ENCODE results near the gene PPP1R7. TPM values are rescaled to one million over a fixed set of nuclear protein-coding genes. Genes with fewer than 3 reads are reported as not detected.

The PPP1R7 gene
- total RNA-seq, 1 donor = 11.3 TPM

DNA sequence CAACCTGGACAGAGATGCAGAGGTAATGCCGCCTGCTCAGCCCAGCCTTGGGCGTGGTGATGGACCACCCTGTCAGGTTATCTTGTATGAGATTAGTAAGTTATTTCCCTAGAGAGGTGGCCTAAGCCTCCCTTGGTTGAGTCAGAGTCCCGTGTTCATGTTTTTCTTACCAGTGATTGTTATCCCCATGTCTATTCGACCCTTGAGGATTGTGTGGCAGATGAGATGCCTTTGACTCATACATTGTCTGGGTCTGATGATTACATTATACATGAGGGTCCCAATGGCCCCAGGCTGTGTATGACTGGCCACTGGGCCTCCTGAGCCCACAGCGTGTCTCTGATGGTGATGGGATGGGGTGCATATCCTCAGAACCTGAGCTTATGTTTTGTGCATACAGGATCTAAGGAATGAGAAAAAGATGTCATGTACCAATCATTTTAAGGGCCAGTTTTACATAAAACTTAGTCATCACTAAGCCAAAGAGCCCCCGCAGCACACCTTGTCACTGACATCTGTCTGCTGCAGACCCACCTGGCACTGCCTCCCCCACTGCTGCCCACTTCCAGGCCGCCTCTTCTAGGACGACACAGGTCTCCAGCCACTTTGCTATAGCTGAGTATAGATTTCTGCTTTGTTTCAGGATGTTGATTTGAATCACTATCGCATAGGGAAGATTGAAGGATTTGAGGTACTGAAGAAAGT is 7.7 kb downstream of the PPP1R7 start:
- DNase-seq (ENCODE audit: low read depth in 2 of 3, low spot score in 2 of 3) = no peak

DNA sequence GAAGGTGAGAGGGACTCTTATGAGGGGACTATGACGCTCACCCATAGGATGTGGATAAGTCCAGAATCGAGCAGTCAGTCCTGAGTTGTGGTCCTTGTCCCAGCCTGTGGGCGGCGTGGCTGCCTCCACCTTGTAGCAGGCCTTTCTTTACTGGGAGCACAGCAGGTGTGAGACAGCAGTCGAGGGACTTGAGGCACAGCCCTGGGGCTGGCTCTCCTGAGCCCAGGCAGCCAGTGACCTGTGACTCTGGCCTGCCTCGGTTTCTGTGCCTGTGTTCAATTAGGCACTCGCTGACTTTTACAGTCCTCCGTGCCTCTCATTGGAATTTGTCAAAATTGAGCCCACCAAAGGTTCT is 8.3 kb downstream of the PPP1R7 start:
- DNase-seq (ENCODE audit: low read depth in 2 of 3, low spot score in 2 of 3) = no peak

DNA sequence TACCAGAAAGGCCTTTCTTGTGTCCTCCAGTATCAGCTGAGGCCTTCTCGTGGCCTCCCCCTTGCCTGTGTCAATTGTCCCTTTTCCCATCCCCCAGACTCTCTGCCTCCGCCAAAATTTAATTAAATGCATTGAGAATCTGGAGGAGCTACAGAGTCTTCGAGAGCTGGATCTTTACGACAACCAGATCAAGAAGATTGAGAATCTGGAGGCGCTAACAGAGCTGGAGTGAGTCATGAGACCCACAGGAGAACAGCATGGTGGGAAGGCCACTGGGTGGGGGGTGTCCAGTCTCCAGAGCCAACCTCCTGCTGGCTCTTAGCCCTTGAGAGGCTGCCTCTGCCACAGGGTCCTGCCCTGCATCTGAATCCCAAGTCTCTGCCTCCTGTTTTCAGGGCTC is 8.8 kb downstream of the PPP1R7 start:
- DNase-seq (ENCODE audit: low read depth in 2 of 3, low spot score in 2 of 3) = no peak

DNA sequence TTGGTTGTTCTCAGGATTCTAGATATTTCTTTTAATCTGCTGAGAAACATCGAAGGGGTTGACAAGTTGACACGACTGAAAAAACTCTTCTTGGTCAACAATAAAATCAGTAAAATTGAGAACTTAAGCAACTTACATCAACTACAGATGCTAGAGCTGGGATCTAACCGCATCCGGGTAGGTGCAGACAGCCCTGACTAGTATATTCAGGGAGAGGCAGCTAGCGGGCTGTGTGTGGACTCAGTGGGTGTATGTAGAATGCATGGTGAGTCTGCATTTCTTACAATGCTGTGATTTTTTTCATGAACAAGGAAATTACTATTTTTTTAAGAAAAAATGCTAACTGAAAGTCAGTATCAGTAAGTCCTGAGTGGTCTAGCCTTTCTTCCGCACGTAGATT is 10.1 kb downstream of the PPP1R7 start:
- no peak for DNase-seq (ENCODE audit: low read depth in 2 of 3, low spot score in 2 of 3)

DNA sequence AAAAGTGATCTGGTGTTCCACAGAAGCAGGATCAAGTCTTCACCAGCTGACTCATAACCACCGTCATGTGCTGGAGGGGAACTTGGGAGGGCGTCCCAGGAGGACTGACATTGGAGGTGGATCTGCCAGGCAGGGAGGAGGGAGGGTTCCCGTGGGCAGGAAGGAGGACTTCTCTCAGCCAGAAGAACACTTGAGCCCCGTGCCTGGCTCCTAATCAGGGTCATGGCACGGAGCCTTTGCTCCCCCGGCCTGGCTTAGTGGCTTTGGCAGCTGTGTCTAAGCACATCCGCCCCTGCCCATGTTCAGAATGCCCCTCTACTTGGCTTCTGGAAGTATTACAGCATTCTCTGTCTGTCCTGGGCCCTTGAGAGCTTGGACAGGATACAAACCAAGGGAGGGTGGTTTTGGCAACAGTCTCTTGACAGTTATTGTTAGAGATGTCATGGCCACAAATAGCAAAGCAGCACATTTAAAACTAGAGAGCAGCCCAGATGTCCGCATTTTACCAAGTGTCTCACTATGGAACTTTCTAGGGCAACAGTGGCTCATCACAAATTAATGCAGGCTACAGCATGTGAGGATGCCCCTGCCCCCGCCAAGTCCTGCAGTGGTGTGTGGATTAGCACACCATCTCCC is 11.5 kb downstream of the PPP1R7 start:
- no peak for DNase-seq (ENCODE audit: low read depth in 2 of 3, low spot score in 2 of 3)

DNA sequence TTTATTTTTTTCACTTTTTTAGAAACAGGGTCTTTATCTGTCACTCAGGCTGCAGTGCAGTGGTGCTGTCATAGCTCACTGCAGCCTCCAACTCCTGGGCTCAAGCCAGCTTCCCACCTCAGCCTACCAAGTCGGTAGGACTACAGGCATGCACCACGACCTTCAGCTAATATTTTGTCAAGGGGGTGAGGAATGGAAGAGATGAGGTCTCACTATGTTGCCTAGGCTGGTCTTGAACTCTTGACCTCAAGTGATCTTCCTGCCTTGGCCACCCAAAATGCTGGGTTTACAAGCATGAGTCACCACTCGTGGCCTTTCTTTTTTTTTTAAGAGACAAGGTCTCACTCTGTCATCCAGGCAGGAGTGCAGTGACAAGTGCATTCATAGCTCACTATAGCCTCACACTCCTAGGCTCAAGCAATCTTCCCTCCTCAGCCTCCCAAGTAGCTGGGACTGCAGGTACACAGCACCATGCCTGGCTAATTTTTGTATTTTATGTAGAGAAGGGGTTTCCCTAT is 13.4 kb downstream of the PPP1R7 start:
- no peak for DNase-seq (ENCODE audit: low read depth in 2 of 3, low spot score in 2 of 3)

DNA sequence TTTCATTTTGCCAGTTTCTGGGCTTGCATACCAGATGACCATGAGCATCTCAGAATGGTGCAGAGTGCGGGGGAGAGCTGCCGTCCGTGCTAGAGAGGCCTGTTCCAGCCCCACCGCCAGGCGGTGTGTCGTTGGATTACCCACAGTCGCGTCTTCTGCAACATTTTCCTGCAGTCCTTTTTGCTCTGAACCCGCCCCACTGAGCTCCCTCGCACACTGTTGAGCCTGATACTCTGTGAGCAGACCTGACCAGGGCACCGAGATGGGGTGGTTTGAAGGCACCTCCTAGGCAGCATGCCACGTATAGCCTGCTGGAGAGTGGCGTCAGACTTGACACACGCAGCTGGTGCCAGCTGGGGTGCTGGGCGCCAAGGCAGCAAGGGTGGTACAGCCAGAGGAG is 18.1 kb downstream of the PPP1R7 start:
- DNase-seq (ENCODE audit: low read depth in 2 of 3, low spot score in 2 of 3) = no peak

DNA sequence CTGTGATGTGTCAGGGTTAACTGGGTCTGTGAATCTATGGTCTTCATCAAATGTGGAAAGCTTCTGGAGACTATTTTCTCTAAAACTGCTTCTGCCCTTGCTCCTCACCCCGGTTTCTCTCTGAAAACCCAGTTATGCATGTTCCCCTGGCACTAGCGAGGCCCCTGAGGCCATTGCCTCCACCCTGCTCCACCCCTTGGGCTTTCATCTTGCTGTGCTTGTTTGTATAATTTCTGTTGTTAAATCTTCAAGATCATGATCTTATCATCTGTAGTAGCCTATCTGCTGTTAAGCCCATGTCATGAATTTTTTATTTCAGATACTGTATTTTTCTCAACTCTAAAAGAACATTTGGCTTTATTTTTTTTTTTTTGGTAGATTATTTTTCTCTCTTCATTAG is 23.3 kb downstream of the PPP1R7 start:
- DNase-seq (ENCODE audit: low read depth in 2 of 3, low spot score in 2 of 3) = no peak

DNA sequence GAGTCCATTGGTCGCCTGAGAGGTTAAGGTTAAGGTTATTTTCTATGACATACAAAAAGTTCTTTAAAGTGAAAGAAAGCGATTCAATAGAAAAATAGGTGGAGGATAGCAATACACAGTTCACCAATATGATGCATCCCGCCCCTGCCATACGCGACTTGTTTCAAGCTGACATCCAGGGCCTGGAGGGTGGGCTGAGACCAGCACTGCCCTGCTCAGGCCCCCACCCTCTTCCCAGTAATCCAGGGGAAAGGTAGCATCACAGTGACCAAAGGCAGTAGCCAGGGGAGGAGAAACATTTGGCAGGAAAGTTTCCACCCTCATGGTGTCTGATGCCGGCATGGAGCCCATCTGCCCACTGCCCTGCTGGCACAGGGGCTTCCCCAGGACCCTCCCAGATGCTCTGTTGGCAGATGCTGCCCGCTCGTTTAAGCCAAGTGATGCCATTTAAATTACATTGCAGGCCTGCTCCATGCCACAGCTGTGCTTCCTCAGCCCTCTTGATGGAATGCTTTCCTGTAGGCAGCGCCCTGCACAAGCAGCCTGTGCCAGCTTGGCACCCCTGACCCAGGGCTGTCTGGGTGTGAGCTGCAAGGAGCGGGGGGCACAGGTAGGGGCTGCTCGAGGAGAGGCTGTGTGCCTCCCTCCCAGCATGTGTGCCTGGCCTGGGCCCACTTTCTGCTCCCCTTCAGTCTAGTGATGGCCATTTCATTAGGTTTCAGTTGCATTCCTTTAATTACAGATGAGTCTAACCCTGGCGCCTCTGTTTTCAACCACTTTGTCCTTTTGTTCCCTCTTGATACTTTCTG is 27.5 kb downstream of the PPP1R7 start:
- DNase-seq (ENCODE audit: low read depth in 2 of 3, low spot score in 2 of 3) = no peak

DNA sequence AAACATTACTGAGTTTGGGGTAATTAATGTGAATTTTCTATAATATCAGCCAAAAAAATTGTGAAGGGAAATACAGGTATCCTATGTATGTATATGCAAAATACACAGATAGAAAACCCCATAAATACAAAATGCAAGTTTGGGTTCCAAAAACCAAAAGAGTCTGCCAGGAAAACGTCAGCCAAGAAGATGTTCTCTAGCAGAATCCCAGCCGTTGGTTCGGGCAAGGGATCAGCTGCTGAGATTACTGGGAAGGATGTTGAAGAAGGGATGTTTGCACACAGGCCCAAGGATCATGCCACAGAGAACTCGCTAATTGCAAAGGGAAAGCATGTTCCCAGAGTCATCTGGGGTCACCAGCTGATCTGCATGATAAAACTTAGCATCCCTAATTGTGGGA is 28.7 kb downstream of the PPP1R7 start:
- no peak for DNase-seq (ENCODE audit: low read depth in 2 of 3, low spot score in 2 of 3)

DNA sequence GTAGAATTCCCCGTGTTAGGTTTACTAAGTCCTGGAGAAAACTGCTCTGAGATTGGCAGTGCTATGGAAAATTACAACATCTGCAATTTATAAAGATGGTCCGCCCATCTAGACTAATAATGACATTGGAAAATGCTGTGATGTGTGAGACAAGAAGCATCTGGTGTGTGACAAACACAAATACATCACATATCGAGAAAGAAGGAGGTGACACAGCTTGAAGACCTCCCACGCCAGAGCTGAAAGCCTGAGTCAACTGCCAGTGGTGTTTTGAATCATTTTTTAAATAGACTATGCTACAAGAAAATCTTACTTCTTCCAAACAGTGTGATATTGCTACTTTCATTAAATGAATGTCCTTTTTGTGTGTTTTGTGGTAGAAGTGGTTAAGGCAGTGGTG is 29.6 kb downstream of the PPP1R7 start:
- DNase-seq (ENCODE audit: low read depth in 2 of 3, low spot score in 2 of 3) = no peak

DNA sequence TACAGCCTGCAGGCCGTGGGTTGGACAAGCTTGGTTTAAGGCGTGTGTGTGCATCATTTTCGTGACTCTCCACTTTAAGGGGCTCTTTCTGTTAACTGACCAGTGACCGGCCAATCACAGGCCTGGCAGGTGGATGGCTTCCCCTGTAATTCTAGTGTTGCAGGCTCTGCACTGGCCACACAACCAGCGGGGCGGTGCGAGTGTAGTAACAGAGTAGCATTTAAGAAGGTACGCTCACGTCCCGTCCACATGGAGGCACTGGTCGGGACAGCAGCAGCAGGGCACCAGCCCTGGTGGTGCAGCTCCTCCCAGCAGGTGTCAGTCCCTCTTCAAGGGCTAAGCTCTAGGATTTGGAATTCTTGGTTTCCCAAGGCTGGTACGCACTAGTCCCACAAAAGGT is 30.2 kb downstream of the PPP1R7 start:
- no peak for DNase-seq (ENCODE audit: low read depth in 2 of 3, low spot score in 2 of 3)

DNA sequence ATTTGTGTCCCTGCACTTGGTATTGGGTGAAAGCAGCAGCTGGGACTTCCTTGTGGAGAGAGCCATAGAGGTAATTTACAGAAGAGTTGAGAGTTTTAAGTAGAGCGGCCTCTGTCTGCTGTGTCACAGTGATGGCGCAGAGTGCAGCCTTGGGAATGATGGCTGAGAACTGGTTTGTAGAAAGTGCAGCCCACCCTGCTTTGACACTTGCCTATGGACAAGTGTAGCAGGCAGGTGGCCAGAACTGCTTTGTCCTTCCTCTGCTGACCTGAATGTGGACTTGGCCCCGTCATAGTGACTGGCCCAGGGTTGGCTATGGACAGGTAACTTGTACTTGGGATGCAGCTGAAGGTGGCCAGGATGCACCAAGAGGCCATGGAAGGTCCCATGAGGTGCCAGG is 31.9 kb downstream of the PPP1R7 start:
- no peak for DNase-seq (ENCODE audit: low read depth in 2 of 3, low spot score in 2 of 3)

DNA sequence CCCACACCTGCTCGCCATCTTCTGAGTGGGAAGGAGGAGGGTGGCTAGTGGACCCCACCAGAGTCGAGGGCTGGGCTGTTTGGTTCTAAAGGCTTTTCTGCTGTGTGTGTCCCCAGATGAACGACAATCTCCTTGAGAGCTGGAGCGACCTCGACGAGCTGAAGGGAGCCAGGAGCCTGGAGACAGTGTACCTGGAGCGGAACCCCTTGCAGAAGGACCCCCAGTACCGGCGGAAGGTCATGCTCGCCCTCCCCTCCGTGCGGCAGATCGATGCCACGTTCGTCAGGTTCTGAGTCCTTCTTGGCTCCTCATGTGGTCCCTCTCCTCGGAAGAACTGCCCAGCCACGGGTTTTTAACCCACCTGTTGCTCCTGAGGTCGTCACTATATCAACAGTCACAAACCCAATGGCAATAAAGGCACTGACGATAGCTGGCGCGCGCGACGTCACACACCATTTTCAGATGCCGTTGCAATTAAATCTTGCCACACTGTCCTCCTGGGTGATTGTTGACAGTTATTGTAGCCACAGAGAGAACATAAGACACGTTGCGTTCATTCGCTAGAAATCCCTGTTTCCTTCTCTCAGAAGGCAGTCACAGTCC is 32.4 kb downstream of the PPP1R7 start:
- DNase-seq (ENCODE audit: low read depth in 2 of 3, low spot score in 2 of 3) = no peak

DNA sequence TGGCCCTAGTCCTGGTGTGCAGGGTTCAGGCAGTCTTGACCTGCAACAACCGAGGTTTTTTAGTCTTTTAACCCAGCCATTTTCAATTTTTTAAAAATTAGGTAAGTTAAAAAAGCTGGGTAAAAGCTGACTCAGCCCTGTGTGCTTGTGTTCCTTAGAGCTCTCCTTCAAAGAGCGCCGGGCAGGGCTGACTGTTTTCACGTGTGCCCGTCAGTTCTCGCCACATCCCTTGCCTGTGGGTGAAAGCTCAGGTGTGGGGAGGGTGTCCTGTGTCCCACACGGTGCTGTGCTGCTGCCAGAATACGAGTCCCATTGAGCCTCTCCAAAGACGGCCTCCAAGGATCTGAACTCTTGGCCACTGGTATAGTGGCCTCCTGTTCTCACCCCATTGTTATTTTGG is 33.0 kb downstream of the PPP1R7 start:
- no peak for DNase-seq (ENCODE audit: low read depth in 2 of 3, low spot score in 2 of 3)

DNA sequence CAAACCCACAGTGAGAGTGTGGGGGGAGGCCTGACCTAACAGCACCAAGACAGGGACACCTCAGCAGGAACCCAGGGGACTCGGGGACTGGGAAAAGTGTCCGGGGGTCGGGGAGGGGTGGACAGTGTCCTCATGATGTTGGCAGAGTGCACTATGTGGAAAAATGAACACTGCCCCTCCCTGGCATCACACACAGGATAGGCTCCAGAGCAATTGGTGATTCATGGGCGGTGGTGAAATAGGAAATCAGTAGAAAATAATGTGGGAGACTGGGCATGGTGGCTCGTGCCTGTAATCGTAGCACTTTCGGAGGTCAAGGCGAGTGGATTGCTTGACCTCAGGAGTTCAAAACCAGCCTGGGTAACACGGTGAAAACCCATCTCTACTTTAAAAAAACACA is 34.6 kb downstream of the PPP1R7 start:
- no peak for DNase-seq (ENCODE audit: low read depth in 2 of 3, low spot score in 2 of 3)

DNA sequence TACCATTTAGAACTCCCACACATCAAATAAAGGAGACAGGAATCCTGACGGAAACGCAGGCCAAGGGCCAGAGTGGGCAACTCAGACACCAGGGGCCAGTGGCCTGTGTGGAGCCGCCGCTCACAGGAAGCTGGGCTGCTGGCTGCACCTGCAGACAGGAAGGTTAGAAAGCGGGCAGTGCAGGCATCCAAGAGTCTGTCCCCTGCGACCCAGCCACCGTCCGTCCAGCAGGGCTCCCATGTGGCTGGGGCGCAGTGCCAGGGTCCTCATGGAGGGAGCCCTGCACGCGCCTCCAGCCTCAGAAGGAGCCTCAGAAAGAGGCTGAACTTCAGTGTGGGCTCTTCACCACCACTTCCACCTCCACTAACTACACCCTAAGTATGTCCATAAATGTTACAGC is 35.7 kb downstream of the PPP1R7 start:
- DNase-seq (ENCODE audit: low read depth in 2 of 3, low spot score in 2 of 3) = no peak

DNA sequence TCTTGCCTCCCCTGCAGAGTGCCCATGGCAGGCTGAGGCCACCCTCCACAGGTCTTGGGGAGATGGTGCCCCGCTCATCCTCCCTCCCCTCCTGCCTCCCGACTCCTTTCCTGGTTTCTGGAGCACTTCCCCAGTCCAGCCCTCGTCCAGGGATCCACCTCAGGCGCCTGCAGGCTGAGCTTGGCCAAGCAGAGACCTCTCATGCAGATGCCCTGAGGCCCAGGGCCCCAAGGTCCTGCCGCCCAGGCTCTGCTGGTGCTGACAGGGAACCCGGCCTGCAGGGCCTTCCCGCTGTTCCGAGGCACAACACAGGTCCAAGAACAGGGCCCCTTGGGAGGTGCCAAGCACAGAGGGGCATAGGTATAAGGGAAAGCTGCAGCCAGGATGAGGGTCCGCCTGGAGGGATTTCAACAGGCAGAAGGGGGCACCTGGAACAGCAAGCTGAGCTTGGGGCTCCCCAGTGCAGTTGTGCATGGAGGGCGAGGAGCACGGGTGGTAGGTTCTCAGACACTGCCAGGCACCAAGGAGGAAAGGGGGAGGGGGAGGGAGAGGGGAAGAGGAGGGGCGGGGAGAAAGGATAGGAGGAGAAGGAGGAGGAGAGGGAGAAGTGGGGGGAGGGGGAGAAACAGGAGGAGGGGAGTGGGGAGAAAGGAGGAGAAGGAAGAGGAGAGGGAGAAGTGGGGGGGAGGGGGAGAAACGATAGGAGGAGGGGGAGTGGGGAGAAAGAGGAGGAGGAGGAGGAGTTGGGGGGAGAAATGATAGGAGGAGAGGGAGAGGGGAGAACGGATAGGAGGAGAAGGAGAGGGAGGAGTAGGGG is 37.0 kb downstream of the PPP1R7 start:
- no peak for DNase-seq (ENCODE audit: low read depth in 2 of 3, low spot score in 2 of 3)

DNA sequence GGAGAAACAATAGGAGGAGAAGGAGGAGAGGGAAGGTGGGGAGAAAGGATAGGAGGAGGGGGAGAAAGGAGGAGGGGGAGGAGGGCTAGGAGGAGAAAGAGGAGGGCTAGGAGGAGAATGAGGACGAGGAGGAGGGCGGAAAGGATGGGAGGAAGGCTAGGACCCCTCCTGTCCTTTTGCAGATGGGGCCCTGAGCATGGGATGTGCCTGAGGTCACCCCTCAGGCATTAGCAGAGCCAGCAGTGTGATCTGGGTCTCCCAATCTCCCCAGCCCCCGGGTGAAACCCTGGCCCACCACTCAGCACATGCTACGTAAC is 37.6 kb downstream of the PPP1R7 start:
- DNase-seq (ENCODE audit: low read depth in 2 of 3, low spot score in 2 of 3) = no peak

DNA sequence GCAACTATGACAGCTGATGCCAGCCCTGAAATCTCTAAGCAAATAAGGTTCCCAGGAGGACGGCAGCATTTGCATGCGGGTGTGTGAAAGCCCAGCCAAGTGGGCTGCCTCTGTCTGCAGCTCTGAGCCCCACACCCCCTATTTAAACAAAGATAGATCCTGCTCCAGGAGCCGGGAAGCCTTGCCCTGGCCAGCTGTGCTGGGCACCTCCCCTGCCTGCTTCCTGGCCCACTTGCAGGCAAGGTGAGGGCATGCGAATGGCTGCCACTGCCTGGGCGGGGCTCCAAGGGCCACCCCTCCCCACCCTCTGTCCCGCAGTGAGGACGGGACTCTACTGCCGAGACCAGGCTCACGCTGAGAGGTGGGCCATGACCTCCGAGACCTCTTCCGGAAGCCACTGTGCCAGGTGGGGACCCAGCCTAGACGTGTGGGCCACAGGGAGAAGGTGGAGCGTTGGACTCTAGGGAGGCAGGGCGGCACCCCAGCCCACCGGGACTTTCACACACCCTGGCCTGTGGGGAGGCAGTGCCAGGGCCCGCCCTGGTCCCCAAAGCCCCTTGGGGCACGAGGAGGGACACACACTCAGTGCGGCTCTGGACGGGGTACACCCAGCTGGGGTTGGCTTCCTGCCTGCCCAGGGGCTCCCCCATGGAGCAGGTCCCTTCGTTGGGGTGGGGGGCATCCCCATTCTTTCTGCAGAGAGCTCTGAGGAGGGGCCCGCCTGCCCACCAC is 38.3 kb downstream of the PPP1R7 start, which contains the start of gene ANO7:
ANO7 (plus strand) TSS at position 317 of the 732 bp plus-strand sequence. CDS start 1,387 bp downstream, outside the sequence.
- no peak for DNase-seq (ENCODE audit: low read depth in 2 of 3, low spot score in 2 of 3)
